ENCODE measurements around the gene CCDC70. TPM values are rescaled to one million over a fixed set of nuclear protein-coding genes. Genes with fewer than 3 reads are reported as not detected.
"Not testable (repeated sequence)": the region's sequence is repeated elsewhere in the genome, so short reads cannot be mapped to it uniquely, and the experiment has no call there.

The CCDC70 gene
- total RNA-seq, 2 donors from 2014 or later = not detected

- ATAC-seq = no peak
- DNase-seq = no peak
- no peaks in the 10 kb centered on the region for H3K9me3 ChIP-seq (ENCODE audit: control insufficient read depth, low read length, poor library complexity, severe bottlenecking)
- no peaks in the 10 kb centered on the region for H3K27me3 Mint-ChIP-seq
- no peak overlapping the region for H3K4me3 Mint-ChIP-seq
- H3K36me3 Mint-ChIP-seq (ENCODE audit: low read depth) = no peaks in the 10 kb centered on the region
- no peak overlapping the region for H3K27ac Mint-ChIP-seq
- no peaks in the 10 kb centered on the region for H3K4me1 Mint-ChIP-seq
Measured at GRCh38 chr13:51882570-51883225, 20.9 kb downstream of the CCDC70 start.

GRCh38 chr13:51883226-51883600, 21.4 kb downstream of the CCDC70 start:
- no peaks in the 10 kb centered on the region for H3K9me3 ChIP-seq (ENCODE audit: control insufficient read depth, low read length, poor library complexity, severe bottlenecking)
- ATAC-seq = no peak
- Mint-ChIP-seq H3K4me3 (no peak overlapping the region), H3K36me3 (ENCODE audit: low read depth) (no peaks in the 10 kb centered on the region), H3K27ac (no peak overlapping the region), H3K27me3 (no peaks in the 10 kb centered on the region), H3K4me1 (no peaks in the 10 kb centered on the region)
- DNase-seq = no peak

GRCh38 chr13:51885651-51886050, 23.9 kb downstream of the CCDC70 start:
- H3K4me1 Mint-ChIP-seq = no peaks in the 10 kb centered on the region
- H3K27ac Mint-ChIP-seq = no peak overlapping the region
- peaks cover 11% of the 10 kb centered on the region for H3K27me3 Mint-ChIP-seq
- H3K36me3 Mint-ChIP-seq (ENCODE audit: low read depth) = no peaks in the 10 kb centered on the region
- no peak for ATAC-seq
- H3K9me3 ChIP-seq (ENCODE audit: control insufficient read depth, low read length, poor library complexity, severe bottlenecking) = no peaks in the 10 kb centered on the region
- no peak overlapping the region for H3K4me3 Mint-ChIP-seq
- DNase-seq = no peak

GRCh38 chr13:51887468-51887867, 25.7 kb downstream of the CCDC70 start:
- Mint-ChIP-seq H3K27ac (no peak overlapping the region), H3K27me3 (peaks cover 25% of the 10 kb centered on the region), H3K4me1 (no peaks in the 10 kb centered on the region), H3K36me3 (ENCODE audit: low read depth) (no peaks in the 10 kb centered on the region), H3K4me3 (no peak overlapping the region)
- ATAC-seq (no peak), DNase-seq (no peak)
- no peaks in the 10 kb centered on the region for H3K9me3 ChIP-seq (ENCODE audit: control insufficient read depth, low read length, poor library complexity, severe bottlenecking)

- Mint-ChIP-seq H3K27me3 (peaks cover 46% of the 10 kb centered on the region), H3K27ac (no peak overlapping the region), H3K36me3 (ENCODE audit: low read depth) (no peaks in the 10 kb centered on the region), H3K4me3 (no peak overlapping the region), H3K4me1 (peaks cover 6% of the 10 kb centered on the region)
- ATAC-seq = no peak
- no peaks in the 10 kb centered on the region for H3K9me3 ChIP-seq (ENCODE audit: control insufficient read depth, low read length, poor library complexity, severe bottlenecking)
- DNase-seq = no peak
Measured at GRCh38 chr13:51892657-51893056, 30.9 kb downstream of the CCDC70 start.

- no peak for ATAC-seq
- Mint-ChIP-seq H3K27ac (no peak overlapping the region), H3K4me3 (no peak overlapping the region), H3K4me1 (peaks cover 8% of the 10 kb centered on the region), H3K27me3 (peaks cover 50% of the 10 kb centered on the region), H3K36me3 (ENCODE audit: low read depth) (no peaks in the 10 kb centered on the region)
- H3K9me3 ChIP-seq (ENCODE audit: control insufficient read depth, low read length, poor library complexity, severe bottlenecking) = no peaks in the 10 kb centered on the region
- no peak for DNase-seq
Measured at GRCh38 chr13:51894239-51894638, 32.5 kb downstream of the CCDC70 start.

- Mint-ChIP-seq H3K27ac (peak overlapping the region; percentile 79), H3K4me3 (no peak overlapping the region), H3K4me1 (peaks cover 8% of the 10 kb centered on the region), H3K36me3 (ENCODE audit: low read depth) (no peaks in the 10 kb centered on the region), H3K27me3 (peaks cover 37% of the 10 kb centered on the region)
- H3K9me3 ChIP-seq (ENCODE audit: control insufficient read depth, low read length, poor library complexity, severe bottlenecking) = no peaks in the 10 kb centered on the region
- peak; percentile 15 to 32 (median 21) for DNase-seq
- ATAC-seq = peak; percentile 75
Measured at GRCh38 chr13:51895906-51896888, 34.4 kb downstream of the CCDC70 start.

GRCh38 chr13:51900471-51900870, 38.7 kb downstream of the CCDC70 start:
- DNase-seq = no peak

GRCh38 chr13:51902776-51903175, 41.0 kb downstream of the CCDC70 start:
- Mint-ChIP-seq H3K36me3 (ENCODE audit: low read depth) (peaks cover 2% of the 10 kb centered on the region), H3K27ac (no peak overlapping the region), H3K4me1 (peaks cover 4% of the 10 kb centered on the region), H3K27me3 (peaks cover 6% of the 10 kb centered on the region), H3K4me3 (no peak overlapping the region)
- H3K9me3 ChIP-seq (ENCODE audit: control insufficient read depth, low read length, poor library complexity, severe bottlenecking) = no peaks in the 10 kb centered on the region
- DNase-seq (no peak), ATAC-seq (no peak)

More at GRCh38 chr13:51900471-51900870, 38.7 kb downstream of the CCDC70 start:
- peaks cover 10% of the 10 kb centered on the region for H3K4me1 Mint-ChIP-seq
- peaks cover 14% of the 10 kb centered on the region for H3K27me3 Mint-ChIP-seq
- no peak for ATAC-seq
- no peaks in the 10 kb centered on the region for H3K36me3 Mint-ChIP-seq (ENCODE audit: low read depth)
- H3K27ac Mint-ChIP-seq = no peak overlapping the region
- no peaks in the 10 kb centered on the region for H3K9me3 ChIP-seq (ENCODE audit: control insufficient read depth, low read length, poor library complexity, severe bottlenecking)
- no peak overlapping the region for H3K4me3 Mint-ChIP-seq

- DNase-seq (no peak), ATAC-seq (no peak)
- no peaks in the 10 kb centered on the region for H3K9me3 ChIP-seq (ENCODE audit: control insufficient read depth, low read length, poor library complexity, severe bottlenecking)
- Mint-ChIP-seq H3K36me3 (ENCODE audit: low read depth) (peaks cover 2% of the 10 kb centered on the region), H3K4me3 (no peak overlapping the region), H3K4me1 (peaks cover 18% of the 10 kb centered on the region), H3K27me3 (no peaks in the 10 kb centered on the region), H3K27ac (no peak overlapping the region)
Measured at GRCh38 chr13:51905787-51906186, 44.0 kb downstream of the CCDC70 start.

- DNase-seq = no peak
- H3K4me3 Mint-ChIP-seq = no peak overlapping the region
- no peak overlapping the region for H3K27ac Mint-ChIP-seq
- peaks cover 19% of the 10 kb centered on the region for H3K4me1 Mint-ChIP-seq
- no peak for ATAC-seq
- peaks cover 2% of the 10 kb centered on the region for H3K36me3 Mint-ChIP-seq (ENCODE audit: low read depth)
- H3K9me3 ChIP-seq (ENCODE audit: control insufficient read depth, low read length, poor library complexity, severe bottlenecking) = no peaks in the 10 kb centered on the region
- no peaks in the 10 kb centered on the region for H3K27me3 Mint-ChIP-seq
Measured at GRCh38 chr13:51906581-51906980, 44.8 kb downstream of the CCDC70 start.

- Mint-ChIP-seq H3K27ac (no peak overlapping the region), H3K27me3 (no peaks in the 10 kb centered on the region), H3K4me3 (no peak overlapping the region), H3K36me3 (ENCODE audit: low read depth) (peaks cover 2% of the 10 kb centered on the region), H3K4me1 (peaks cover 24% of the 10 kb centered on the region)
- ATAC-seq (no peak), DNase-seq (no peak)
- no peaks in the 10 kb centered on the region for H3K9me3 ChIP-seq (ENCODE audit: control insufficient read depth, low read length, poor library complexity, severe bottlenecking)
Measured at GRCh38 chr13:51907040-51907732, 45.4 kb downstream of the CCDC70 start.

GRCh38 chr13:51909265-51909664, 47.5 kb downstream of the CCDC70 start:
- DNase-seq; ATAC-seq; H3K9me3 ChIP-seq (ENCODE audit: control insufficient read depth, low read length, poor library complexity, severe bottlenecking); H3K27me3 Mint-ChIP-seq; H3K36me3 Mint-ChIP-seq (ENCODE audit: low read depth): not testable (repeated sequence)
- H3K4me3 Mint-ChIP-seq = peak overlapping the region; percentile 83
- H3K27ac Mint-ChIP-seq = peak overlapping the region; percentile 56
- H3K4me1 Mint-ChIP-seq = peaks cover 26% of the 10 kb centered on the region
